ENCODE results near the gene BRINP1. TPM values are rescaled to one million over a fixed set of nuclear protein-coding genes. Genes with fewer than 3 reads are reported as not detected.

Gene BRINP1
- total and polyA plus RNA-seq, 2 donors (not counting 3 experiments of a cell fraction or from before 2014, with no cell fraction given), result 0.04 TPM; not detected in 1

DNA sequence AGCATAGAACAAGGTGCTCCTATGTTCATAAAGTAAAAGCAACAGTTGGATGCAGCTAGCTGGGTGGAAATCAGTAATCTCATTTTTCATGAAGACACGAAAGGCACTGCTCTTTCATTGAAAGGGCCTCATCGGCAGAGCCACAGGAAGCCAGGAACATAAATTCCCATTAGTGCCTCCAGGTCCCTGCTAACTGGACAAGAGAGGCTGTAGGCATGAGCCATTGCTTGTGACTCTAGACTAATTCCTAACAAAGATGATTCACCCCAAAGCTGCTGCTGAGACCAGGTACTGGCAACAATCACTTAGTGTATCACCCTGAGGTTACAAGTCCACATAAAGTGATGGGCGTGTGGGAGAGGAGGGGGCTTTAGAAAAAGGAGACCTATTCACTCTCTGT, 141.8 kb downstream of the BRINP1 start:
- H3K4me2 ChIP-seq (ENCODE audit: insufficient read depth, low read length), result no peak overlapping the region
- TF ChIP-seq POLR2AphosphoS5 (IDR thresholded peaks at IDR 0.05; ENCODE audit: insufficient read depth, low read depth, low read length), result no peak
- no peak for TF ChIP-seq MYC (IDR thresholded peaks at IDR 0.05; ENCODE audit: low read depth, low read length)
- no peak for TF ChIP-seq GATA2 (IDR thresholded peaks at IDR 0.05; ENCODE audit: insufficient read depth, insufficient read length, low read depth, low read length)
- TF ChIP-seq EZH2 (IDR thresholded peaks at IDR 0.05; ENCODE audit: borderline replicate concordance, low read depth, low read length, severe bottlenecking), result no peak
- TF ChIP-seq, protein P1, sequence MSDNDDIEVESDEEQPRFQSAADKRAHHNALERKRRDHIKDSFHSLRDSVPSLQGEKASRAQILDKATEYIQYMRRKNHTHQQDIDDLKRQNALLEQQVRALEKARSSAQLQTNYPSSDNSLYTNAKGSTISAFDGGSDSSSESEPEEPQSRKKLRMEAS (IDR thresholded peaks at IDR 0.05; ENCODE audit: insufficient read depth, insufficient read length), result no peak
- TF ChIP-seq, protein P2, sequence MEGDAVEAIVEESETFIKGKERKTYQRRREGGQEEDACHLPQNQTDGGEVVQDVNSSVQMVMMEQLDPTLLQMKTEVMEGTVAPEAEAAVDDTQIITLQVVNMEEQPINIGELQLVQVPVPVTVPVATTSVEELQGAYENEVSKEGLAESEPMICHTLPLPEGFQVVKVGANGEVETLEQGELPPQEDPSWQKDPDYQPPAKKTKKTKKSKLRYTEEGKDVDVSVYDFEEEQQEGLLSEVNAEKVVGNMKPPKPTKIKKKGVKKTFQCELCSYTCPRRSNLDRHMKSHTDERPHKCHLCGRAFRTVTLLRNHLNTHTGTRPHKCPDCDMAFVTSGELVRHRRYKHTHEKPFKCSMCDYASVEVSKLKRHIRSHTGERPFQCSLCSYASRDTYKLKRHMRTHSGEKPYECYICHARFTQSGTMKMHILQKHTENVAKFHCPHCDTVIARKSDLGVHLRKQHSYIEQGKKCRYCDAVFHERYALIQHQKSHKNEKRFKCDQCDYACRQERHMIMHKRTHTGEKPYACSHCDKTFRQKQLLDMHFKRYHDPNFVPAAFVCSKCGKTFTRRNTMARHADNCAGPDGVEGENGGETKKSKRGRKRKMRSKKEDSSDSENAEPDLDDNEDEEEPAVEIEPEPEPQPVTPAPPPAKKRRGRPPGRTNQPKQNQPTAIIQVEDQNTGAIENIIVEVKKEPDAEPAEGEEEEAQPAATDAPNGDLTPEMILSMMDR (IDR thresholded peaks at IDR 0.05; ENCODE audit: extremely low read depth in 1 of 2, insufficient read depth in 1 of 2, low read depth in 1 of 2, low read length in 2 of 2), result no peak
- TF ChIP-seq FOS (IDR thresholded peaks at IDR 0.05; ENCODE audit: borderline replicate concordance, insufficient read depth, low read length), result no peak
- no peak for TF ChIP-seq POLR2A (IDR thresholded peaks at IDR 0.05; ENCODE audit: low read depth, low read length)
- no peak for TF ChIP-seq JUN (IDR thresholded peaks at IDR 0.05; ENCODE audit: borderline replicate concordance, insufficient read depth, insufficient read length, low read depth)
- H3K9me1 ChIP-seq (replicated peaks; ENCODE audit: control insufficient read depth, extremely low read depth, insufficient read depth, low read length), result no peaks in the 10 kb centered on the region
- H3K27me3 ChIP-seq (ENCODE audit: control insufficient read depth in 2 of 2, insufficient read depth in 2 of 2, low read length in 2 of 2), result no peaks in the 10 kb centered on the region
- FAIRE-seq (no peak), DNase-seq (ENCODE audit: low read depth, low spot score) (no peak)
- no peaks in the 10 kb centered on the region for H3K79me2 ChIP-seq (ENCODE audit: control insufficient read depth, insufficient read depth, low read length)
- ChIA-PET POLR2A (no interaction called here), CTCF (no interaction called here)
- intact Hi-C loops (cut with micrococcal nuclease) (no loop called here), dilution Hi-C loops (cut with MboI; ENCODE audit: extremely low pct_ligation_motif_present, low sequenced_read_pairs) (no loop called here)
- no peak overlapping the region for H3K9ac ChIP-seq (replicated peaks; ENCODE audit: extremely low read depth, insufficient read depth, low read length)
- no peak overlapping the region for H3K27ac ChIP-seq (ENCODE audit: insufficient read depth, low read depth, low read length)
- BruUV-seq (replicated peaks), result no TSS peak
- no peak overlapping the region for H2AFZ ChIP-seq (ENCODE audit: low read depth, low read length)
- no peaks in the 10 kb centered on the region for H3K36me3 ChIP-seq (ENCODE audit: control insufficient read depth in 2 of 2, extremely low read depth in 1 of 2, insufficient read depth in 2 of 2, low read length in 2 of 2)
- no peaks in the 10 kb centered on the region for H4K20me1 ChIP-seq (replicated peaks; ENCODE audit: control insufficient read depth, extremely low read depth, insufficient read depth, low read length)
- H3K9me3 ChIP-seq (replicated peaks; ENCODE audit: control insufficient read depth, insufficient read depth, low read length), result no peaks in the 10 kb centered on the region
- no peaks in the 10 kb centered on the region for H3K4me1 ChIP-seq (ENCODE audit: control insufficient read depth, extremely low read depth, insufficient read depth, low read length)
- H3K4me3 ChIP-seq (replicated peaks in 1 of 3; ENCODE audit: insufficient read depth in 1 of 3, low read depth in 1 of 3, low read length in 3 of 3), result no peak overlapping the region

Data from endothelial cell of umbilical vein (primary cell).